Measurements from ENCODE around the gene PPP1R3A. TPM values are rescaled to one million over a fixed set of nuclear protein-coding genes. Genes with fewer than 3 reads are reported as not detected.

The PPP1R3A gene
- total RNA-seq, 1 experiment from 2014 or later: not detected

DNA sequence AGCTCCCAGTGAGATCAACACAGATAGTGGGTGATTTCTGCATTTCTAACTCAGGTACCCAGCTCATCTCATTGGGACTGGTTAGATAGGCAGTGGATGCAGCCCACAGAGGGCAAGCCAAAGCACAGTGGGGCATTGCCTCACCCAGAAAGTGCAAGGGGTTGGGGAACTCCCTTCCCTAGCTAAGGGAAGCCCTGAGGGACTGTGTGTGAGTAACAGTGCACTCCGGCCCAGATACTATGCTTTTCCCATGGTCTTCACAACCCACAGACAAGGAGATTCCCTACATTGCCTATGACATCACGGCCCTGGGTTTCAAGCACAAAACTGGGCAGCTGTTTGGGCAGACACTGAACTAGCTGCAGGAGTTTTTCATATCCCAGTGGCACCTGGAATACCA, 62.8 kb downstream of the PPP1R3A start:
- no peaks in the 10 kb centered on the region for H3K9me3 ChIP-seq (ENCODE audit: control insufficient read depth, low read depth, low read length)
- H3K23me2 ChIP-seq (ENCODE audit: insufficient read length, low read depth, low read length, poor library complexity, severe bottlenecking): no peaks in the 10 kb centered on the region
- H3K79me1 ChIP-seq (ENCODE audit: insufficient read depth, low read depth, low read length, poor library complexity, severe bottlenecking): no peaks in the 10 kb centered on the region
- H4K5ac ChIP-seq (ENCODE audit: insufficient read length, low read depth, low read length): no peak overlapping the region
- Mint-ChIP-seq H3K36me3 (ENCODE audit: insufficient read depth in 1 of 3, low read depth in 3 of 3) (peaks cover 0 to 4% (median 0%) of the 10 kb centered on the region in 3 experiments; a peak in 3 of 7 replicates), H3K9me3 (peaks cover 9% of the 10 kb centered on the region in 2 experiments; a peak in 4 of 5 replicates), H3K27ac (no peak overlapping the region), H3K4me1 (no peaks in the 10 kb centered on the region), H3K4me3 (no peak overlapping the region), H3K27me3 (ENCODE audit: low read depth) (no peaks in the 10 kb centered on the region; the same call in 1 of the 2 replicates)
- no peak overlapping the region for H2AFZ ChIP-seq (ENCODE audit: low read length)
- H3K4me2 ChIP-seq (ENCODE audit: insufficient read depth, insufficient read length, low read length): no peak overlapping the region
- no peak for TF ChIP-seq CTCF (conservative IDR thresholded peaks at IDR 0.05)
- H3K4me1 ChIP-seq (ENCODE audit: insufficient read depth, low read length): no peaks in the 10 kb centered on the region
- H2BK15ac ChIP-seq (ENCODE audit: low read depth, low read length): no peak overlapping the region
- no peak overlapping the region for H3K4ac ChIP-seq (ENCODE audit: low read depth, low read length)
- WGBS (ENCODE audit: extremely low coverage, insufficient read length, low lambda C conversion rate): no CpG with 5 or more reads among the region's 2 CpGs
- no peak overlapping the region for H4K91ac ChIP-seq (ENCODE audit: insufficient read length, low read depth, low read length)
- no peak overlapping the region for H3K27ac ChIP-seq (ENCODE audit: insufficient read length, low read depth, low read length)
- no peaks in the 10 kb centered on the region for H4K20me1 ChIP-seq (ENCODE audit: control insufficient read depth, insufficient read depth, insufficient read length)
- no peaks in the 10 kb centered on the region for H3K79me2 ChIP-seq (ENCODE audit: insufficient read depth, low read length)
- no peak overlapping the region for H2BK12ac ChIP-seq (ENCODE audit: insufficient read length, low read depth, low read length)
- no peak overlapping the region for H2BK120ac ChIP-seq (ENCODE audit: low read depth, low read length, poor library complexity, severe bottlenecking)
- no peak overlapping the region for H3K18ac ChIP-seq (ENCODE audit: insufficient read length, low read depth, low read length)
- no peak overlapping the region for H2BK5ac ChIP-seq (ENCODE audit: insufficient read length, low read length)
- no peak overlapping the region for H3K14ac ChIP-seq (ENCODE audit: insufficient read depth, low read length)
- H2BK20ac ChIP-seq (ENCODE audit: low read depth, low read length, poor library complexity, severe bottlenecking): no peak overlapping the region
- no peak overlapping the region for H3T11ph ChIP-seq (ENCODE audit: low read length)
- H3K23ac ChIP-seq (ENCODE audit: insufficient read length, low read depth, low read length): no peak overlapping the region
- H4K8ac ChIP-seq (replicated peaks; ENCODE audit: insufficient read length, low read depth, low read length): no peak overlapping the region
- no peak for DNase-seq
- no peaks in the 10 kb centered on the region for H3K27me3 ChIP-seq (ENCODE audit: insufficient read depth, low read length)
- H3K9ac ChIP-seq (ENCODE audit: extremely low read depth, insufficient read length, low read length): no peak overlapping the region
- no peak overlapping the region for H3K56ac ChIP-seq (ENCODE audit: insufficient read length, low read depth, low read length)
- no peak overlapping the region for H2AK5ac ChIP-seq (ENCODE audit: insufficient read length, low read length)

All from H9 (cell line).